Upper lobe of left lung (tissue), 6 donors: ENCODE data around the gene SPATA18. TPM values are rescaled to one million over a fixed set of nuclear protein-coding genes. Genes with fewer than 3 reads are reported as not detected.

Experiments used
- ATAC-seq, 2 donors: fragments of 200-7000 bp; cut with Tn5 transposase; one replicate each; pipeline ENCODE4 v1.9.1; 2022; ENCODE audit warnings: mild to moderate bottlenecking in 2 of 2, moderate library complexity in 2 of 2; ENCODE audit not compliant: low FRiP score in 2 of 2
- DNase-seq, 2 donors: peaks; one replicate each; pipeline ENCODE4 v3.0.0-alpha.2; 2019 to 2020
- H3K27ac ChIP-seq, 4 donors: fragments of 200-600 bp; sonication (generic); one replicate each; pipeline ENCODE4 v1.5.1; 2016 to 2019
- H3K27me3 ChIP-seq, 4 donors: fragments of 200-600 bp; sonication (generic); one replicate each; pipeline ENCODE4 v1.5.1; 2017 to 2019
- H3K36me3 ChIP-seq, 4 donors: fragments of 200-600 bp; sonication (generic); one replicate each; pipeline ENCODE4 v1.5.1; 2016 to 2019
- H3K4me1 ChIP-seq, 4 donors: fragments of 200-600 bp; sonication (generic); one replicate each; pipeline ENCODE4 v1.5.1; 2018 to 2019
- H3K4me3 ChIP-seq, 4 donors: fragments of 200-600 bp; sonication (generic); one replicate each; pipeline ENCODE4 v1.5.1; 2017 to 2019; ENCODE audit warnings: mild to moderate bottlenecking in 2 of 4, moderate library complexity in 1 of 4
- H3K9me3 ChIP-seq, 4 donors: fragments of 200-600 bp; sonication (generic); one replicate each; pipeline ENCODE4 v1.5.1; 2018 to 2019
- CTCF ChIP-seq, 6 experiments: fragments of 450-650 bp in 4 of 6; fragments of 200-600 bp in 2 of 6; sonication (generic) in 2 of 6; IDR thresholded peaks; one replicate each; pipeline ENCODE4 v1.5.1; 2016 to 2019; ENCODE audit warnings: antibody characterized with exemption in 6 of 6
- EP300 ChIP-seq, 4 donors: sonication (generic); formaldehyde crosslinking; IDR thresholded peaks; one replicate each; pipeline ENCODE4 v1.5.1; 2017; ENCODE audit warnings: antibody characterized with exemption in 4 of 4, control low read depth in 2 of 4
- POLR2A ChIP-seq, 4 donors: fragments of 450-650 bp; IDR thresholded peaks; one replicate each; pipeline ENCODE4 v1.5.1; 2016 to 2017; ENCODE audit warnings: antibody characterized with exemption in 4 of 4, mild to moderate bottlenecking in 2 of 4
- POLR2AphosphoS5 ChIP-seq, 2 donors: sonication (generic); formaldehyde crosslinking; IDR thresholded peaks; one replicate each; pipeline ENCODE4 v1.5.1; 2017; ENCODE audit warnings: antibody characterized with exemption in 2 of 2
- WGBS, 2 donors: methylation state at CpG; one replicate each; pipeline ENCODE4 v1.1.5; 2017 to 2018; 5-methylcytosine and 5-hydroxymethylcytosine counted together
- total RNA-seq, 6 donors: library from RNA; depleted of rRNA in 4 of 6; stranded (reverse); fragments of >200 nt in 4 of 6; gene quantifications; one replicate each; pipeline versions ENCODE4 v1.1.0 to v1.2.1, GENCODE V29; 2016 to 2021
- donor health status: DM: no; HTN: no; CAD: no; lungs with moderate emphysema.
- donor health status: DM: no; HTN: yes; CAD: no; lungs with severe emphysema.

The SPATA18 gene
- total RNA-seq, 6 donors from 2014 or later = 8.1 to 55.2 (median 15.1) TPM

GRCh38 chr4:52099860-52100461 is 48.9 kb downstream of the SPATA18 start:
- TF ChIP-seq POLR2AphosphoS5 (IDR thresholded peaks at IDR 0.05) (no peak), POLR2A (IDR thresholded peaks at IDR 0.05) (no peak), CTCF (IDR thresholded peaks at IDR 0.05) (no peak), EP300 (IDR thresholded peaks at IDR 0.05) (no peak)
- DNase-seq (no peak), ATAC-seq (no peak)
- Histone ChIP-seq H3K4me1 (no peaks in the 10 kb centered on the region), H3K4me3 (no peak overlapping the region), H3K27me3 (no peaks in the 10 kb centered on the region), H3K9me3 (no peaks in the 10 kb centered on the region), H3K36me3 (no peaks in the 10 kb centered on the region), H3K27ac (no peak overlapping the region)
- WGBS, 2 donors = 37 to 65% methylated on average over 2 of the region's 2 CpGs

- Histone ChIP-seq H3K27ac (no peak overlapping the region), H3K9me3 (no peaks in the 10 kb centered on the region), H3K36me3 (no peaks in the 10 kb centered on the region), H3K4me3 (no peak overlapping the region), H3K4me1 (no peaks in the 10 kb centered on the region), H3K27me3 (no peaks in the 10 kb centered on the region)
- TF ChIP-seq POLR2A (IDR thresholded peaks at IDR 0.05) (no peak), CTCF (IDR thresholded peaks at IDR 0.05) (no peak), EP300 (IDR thresholded peaks at IDR 0.05) (no peak), POLR2AphosphoS5 (IDR thresholded peaks at IDR 0.05) (no peak)
- DNase-seq (no peak), ATAC-seq (no peak)
These were observed 51.5 kb downstream of the SPATA18 start for GRCh38 chr4:52102587-52102986.

GRCh38 chr4:52103319-52103718 is 52.2 kb downstream of the SPATA18 start:
- TF ChIP-seq POLR2A (IDR thresholded peaks at IDR 0.05) = no peak
- no peak for TF ChIP-seq CTCF (IDR thresholded peaks at IDR 0.05)
- no peak for TF ChIP-seq POLR2AphosphoS5 (IDR thresholded peaks at IDR 0.05)
- TF ChIP-seq EP300 (IDR thresholded peaks at IDR 0.05) = no peak
- Histone ChIP-seq H3K4me1 (no peaks in the 10 kb centered on the region), H3K4me3 (no peak overlapping the region), H3K36me3 (no peaks in the 10 kb centered on the region), H3K9me3 (no peaks in the 10 kb centered on the region), H3K27me3 (no peaks in the 10 kb centered on the region), H3K27ac (no peak overlapping the region)
- DNase-seq (no peak), ATAC-seq (no peak)
- WGBS, 2 donors = 58 to 84% methylated on average over 1 of the region's 1 CpG

GRCh38 chr4:52105276-52105675 is 54.2 kb downstream of the SPATA18 start:
- Histone ChIP-seq H3K4me1 (no peaks in the 10 kb centered on the region), H3K36me3 (no peaks in the 10 kb centered on the region), H3K27me3 (no peaks in the 10 kb centered on the region), H3K27ac (no peak overlapping the region), H3K9me3 (no peaks in the 10 kb centered on the region), H3K4me3 (no peak overlapping the region)
- TF ChIP-seq EP300 (IDR thresholded peaks at IDR 0.05) = no peak
- DNase-seq (no peak), ATAC-seq (no peak)
- 91 to 95% methylated on average over 5 of the region's 5 CpGs for WGBS, 2 donors

GRCh38 chr4:52106191-52106590 is 55.1 kb downstream of the SPATA18 start:
- H3K27me3 ChIP-seq = no peaks in the 10 kb centered on the region
- no peak for DNase-seq
- H3K9me3 ChIP-seq = no peaks in the 10 kb centered on the region
- no peak for ATAC-seq
- 22 to 38% methylated on average over 1 of the region's 1 CpG for WGBS, 2 donors
- no peak overlapping the region for H3K4me3 ChIP-seq
- no peak overlapping the region for H3K27ac ChIP-seq
- no peak for TF ChIP-seq POLR2A (IDR thresholded peaks at IDR 0.05)
- no peak for TF ChIP-seq POLR2AphosphoS5 (IDR thresholded peaks at IDR 0.05)
- no peak for TF ChIP-seq CTCF (IDR thresholded peaks at IDR 0.05)
- no peak for TF ChIP-seq EP300 (IDR thresholded peaks at IDR 0.05)
- no peaks in the 10 kb centered on the region for H3K36me3 ChIP-seq
- no peaks in the 10 kb centered on the region for H3K4me1 ChIP-seq
